HepG2 (cell line): ENCODE results near the gene SLC28A3. TPM values are rescaled to one million over a fixed set of nuclear protein-coding genes. Genes with fewer than 3 reads are reported as not detected.

Source experiments
- ATAC-seq: fragments of 200-7000 bp; cut with Tn5 transposase; 3 replicates; pipeline ENCODE4 v1.9.1; 2020; ENCODE audit warnings: mild to moderate bottlenecking, moderate library complexity
- BruUV-seq: library from RNA; stranded (reverse); fragments of 400-500 nt; replicated peaks from 2 replicates; lab custom pipeline; 2021; lab: Mats Ljungman, UMichigan
- CTCF ChIA-PET: fragments of 300-600 bp; formaldehyde crosslinking; extraction: SDS; loops from one replicate; lab custom pipeline; 2021; ENCODE audit warnings: low total read pairs, inconsistent platforms, low intra/inter-chr PET ratio; lab: Yijun Ruan, JAX
- POLR2A ChIA-PET: fragments of 350-600 bp; sonication (Branson Sonifier 250); formaldehyde crosslinking; loops from one replicate; lab custom pipeline; 2020; ENCODE audit warnings: antibody characterized with exemption, inconsistent platforms; lab: Yijun Ruan, JAX
- DNase-seq: peaks from one replicate; pipeline ENCODE4 v3.0.0-alpha.2; 2015; ENCODE audit warnings: low spot score
- FAIRE-seq: peaks from 3 replicates; lab custom pipeline; 2011; peaks lifted over from hg19 to GRCh38; lab: Jason Lieb, UNC
- H2AFZ ChIP-seq: one replicate; pipeline ENCODE4 v1.6.1; 2011; ENCODE audit warnings: low read length, inconsistent platforms
- H3K27ac ChIP-seq: fragments of 300-600 bp; 3 replicates; pipeline ENCODE4 v1.8.0; 2011; ENCODE audit warnings: mixed run types, mild to moderate bottlenecking, mixed read lengths, low read length, inconsistent platforms; ENCODE audit not compliant: insufficient read depth; ENCODE audit errors: extremely low read length
- H3K27me3 ChIP-seq, 2 experiments: fragments of 200-600 bp in 1 of 2; 2 replicates in 1 of 2; 3 replicates in 1 of 2; pipeline versions ENCODE4 v1.6.0 to v1.8.0; 2011; ENCODE audit warnings: low read length in 2 of 2, mild to moderate bottlenecking in 2 of 2, moderate library complexity in 2 of 2, inconsistent platforms in 1 of 2; ENCODE audit not compliant: insufficient read depth in 2 of 2, control insufficient read depth in 1 of 2
- H3K36me3 ChIP-seq, 2 experiments: fragments of 200-600 bp in 1 of 2; replicated peaks in 1 of 2; 2 replicates in 1 of 2; 3 replicates in 1 of 2; pipeline versions ENCODE4 v1.5.1 to v1.8.0; 2011; ENCODE audit warnings: low read length in 2 of 2, inconsistent platforms in 1 of 2; ENCODE audit not compliant: insufficient read depth in 2 of 2, control insufficient read depth in 1 of 2
- H3K4me1 ChIP-seq: 2 replicates; pipeline ENCODE4 v1.5.1; 2012; ENCODE audit warnings: low read length, inconsistent platforms; ENCODE audit not compliant: insufficient read depth
- H3K4me2 ChIP-seq: 2 replicates; pipeline ENCODE4 v1.6.0; 2011; ENCODE audit warnings: low read depth, low read length, inconsistent platforms
- H3K4me3 ChIP-seq, 3 experiments: fragments of 200-600 bp in 1 of 3; sonication (generic), shearing (Covaris generic) in 1 of 3; replicated peaks in 1 of 3; 2 replicates each; pipeline ENCODE4 v1.5.1; 2011 to 2016; ENCODE audit warnings: low read length in 3 of 3, inconsistent platforms in 2 of 3, low read depth in 2 of 3, mild to moderate bottlenecking in 2 of 3, control low read depth in 1 of 3, mixed read lengths in 1 of 3; ENCODE audit not compliant: insufficient read depth in 1 of 3
- H3K79me2 ChIP-seq: one replicate; pipeline ENCODE4 v1.6.1; 2011; ENCODE audit warnings: low read length, inconsistent platforms; ENCODE audit not compliant: insufficient read depth
- H3K9ac ChIP-seq: 2 replicates; pipeline ENCODE4 v1.6.0; 2011; ENCODE audit warnings: mild to moderate bottlenecking, low read depth, low read length, inconsistent platforms; ENCODE audit not compliant: insufficient read depth
- H3K9me3 ChIP-seq: 2 replicates; pipeline ENCODE4 v1.5.1; 2012; ENCODE audit warnings: mild to moderate bottlenecking, low read length
- H4K20me1 ChIP-seq: 2 replicates; pipeline ENCODE4 v1.6.0; 2011; ENCODE audit warnings: inconsistent platforms, mild to moderate bottlenecking, low read length, moderate library complexity; ENCODE audit not compliant: insufficient read depth
- AGO1 ChIP-seq: fragments of 200-400 bp; formaldehyde crosslinking; IDR thresholded peaks from 2 replicates; pipeline ENCODE4 v1.6.1; 2017; ENCODE audit warnings: mild to moderate bottlenecking, low read depth, low read length, moderate library complexity; ENCODE audit not compliant: poor library complexity, severe bottlenecking
- CHD4 ChIP-seq: fragments of 200-600 bp; sonication (generic); IDR thresholded peaks from 2 replicates; pipeline ENCODE4 v1.7.0; 2017; ENCODE audit warnings: mild to moderate bottlenecking, low read length, borderline replicate concordance
- MTA3 ChIP-seq: sonication (generic); formaldehyde crosslinking; IDR thresholded peaks from 2 replicates; pipeline ENCODE4 v1.4.0; 2020; ENCODE audit warnings: missing genetic modification reagents
- NR2C2 ChIP-seq: sonication (generic); formaldehyde crosslinking; IDR thresholded peaks from 2 replicates; pipeline ENCODE4 v1.4.0; 2020; ENCODE audit warnings: missing genetic modification reagents, mild to moderate bottlenecking, moderate library complexity, borderline replicate concordance
- SIN3A ChIP-seq: IDR thresholded peaks from 2 replicates; pipeline ENCODE4 v1.6.1; 2011; ENCODE audit warnings: low read depth, mild to moderate bottlenecking, control low read depth, low read length, borderline replicate concordance
- ZNF253 ChIP-seq: sonication (generic); formaldehyde crosslinking; IDR thresholded peaks from 2 replicates; pipeline ENCODE4 v1.8.0; 2022; ENCODE audit warnings: mild to moderate bottlenecking, missing genetic modification reagents, borderline replicate concordance
- ZNF543 ChIP-seq: sonication (generic); formaldehyde crosslinking; IDR thresholded peaks from 2 replicates; pipeline ENCODE4 v1.4.0; 2020; ENCODE audit warnings: mild to moderate bottlenecking, missing genetic modification reagents
- ZNF619 ChIP-seq: sonication (generic); formaldehyde crosslinking; IDR thresholded peaks from 2 replicates; pipeline ENCODE4 v1.4.0; 2020; ENCODE audit warnings: mild to moderate bottlenecking, missing genetic modification reagents
- ZNF678 ChIP-seq: sonication (generic); formaldehyde crosslinking; IDR thresholded peaks from 2 replicates; pipeline ENCODE4 v1.4.0; 2020; ENCODE audit warnings: mild to moderate bottlenecking, missing genetic modification reagents
- WGBS: methylation state at CpG from one replicate; pipeline ENCODE4 v1.1.6; 2017; ENCODE audit warnings: low lambda C conversion rate; 5-methylcytosine and 5-hydroxymethylcytosine counted together
- in situ Hi-C: cut with HindIII; loops from 2 replicates; pipeline ENCODE4 v1.10.0; 2017; ENCODE audit warnings: low pct_unique_long_range_greater_than_20kb; ENCODE audit not compliant: extremely low pct_ligation_motif_present
- intact Hi-C: fragments of 100-400 bp; cut with micrococcal nuclease; formaldehyde crosslinking; loops from one replicate; pipeline ENCODE4 v1.10.0; 2022; ENCODE audit not compliant: unreplicated experiment
- polyA plus RNA-seq, 8 experiments: library from polyadenylated mRNA; depleted of rRNA in 3 of 8; stranded (reverse) in 7 of 8; unstranded in 1 of 8; fragments of >200 nt; fragmentation: Illumina TruSeq in 4 of 8; extraction: Trizol in 4 of 8; gene quantifications; 2 replicates each; pipeline versions ENCODE4 v1.2.1 to v1.2.3, GENCODE V29; 2011 to 2016; ENCODE audit warnings: low read depth in 4 of 8, missing spikeins in 1 of 8, mixed read lengths in 1 of 8; ENCODE audit not compliant: insufficient read depth in 1 of 8
- total RNA-seq, 5 experiments: library from RNA; depleted of rRNA; stranded (reverse); fragments of >200 nt; fragmentation: Illumina TruSeq; extraction: Trizol; gene quantifications; 2 replicates each; pipeline ENCODE4 v1.2.3, GENCODE V29; 2016; ENCODE audit warnings: low read depth in 1 of 5
- TF ChIP-seq, protein P1 (sequence below): sonication (generic); formaldehyde crosslinking; conservative IDR thresholded peaks from 2 replicates; pipeline ENCODE4 v1.8.1; 2023; ENCODE audit warnings: missing genetic modification reagents
- TF ChIP-seq, protein P2 (sequence below): sonication (generic); formaldehyde crosslinking; IDR thresholded peaks from 2 replicates; pipeline ENCODE4 v1.4.0; 2020; ENCODE audit warnings: mild to moderate bottlenecking, missing genetic modification reagents
- TF ChIP-seq, protein P3 (sequence below): sonication (generic); formaldehyde crosslinking; IDR thresholded peaks from 2 replicates; pipeline ENCODE4 v1.4.0; 2020; ENCODE audit warnings: missing genetic modification reagents
- TF ChIP-seq, protein P4 (sequence below): sonication (generic); formaldehyde crosslinking; IDR thresholded peaks from 2 replicates; pipeline ENCODE4 v1.4.0; 2020; ENCODE audit warnings: missing genetic modification reagents

Gene SLC28A3
- total and polyA plus RNA-seq, 2 of the 13 experiments (the other 11 are each of a cell fraction or from before 2014, with no cell fraction given): not detected

DNA sequence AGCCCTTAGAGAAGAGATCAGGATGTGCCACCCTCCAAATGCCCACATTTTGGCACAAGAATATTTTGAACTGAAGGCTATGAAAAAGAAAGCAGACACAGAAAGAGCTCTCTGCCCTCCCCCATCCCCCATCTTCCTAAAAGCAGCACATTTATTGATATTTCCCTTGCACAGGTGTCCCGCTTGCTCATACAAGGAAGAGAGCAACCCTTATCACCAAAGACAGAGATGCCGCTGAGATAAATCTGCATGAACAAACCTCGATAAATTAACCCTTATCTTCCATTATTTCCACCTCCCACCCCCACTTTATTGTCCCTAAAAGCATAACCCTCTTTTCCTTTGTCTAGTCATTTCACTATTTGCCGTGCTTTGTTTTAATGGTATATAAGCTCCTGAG lies 1.8 kb downstream of the SLC28A3 start:
- no peak overlapping the region for H3K4me3 ChIP-seq
- DNase-seq (no peak), ATAC-seq (no peak), FAIRE-seq (no peak)
- no peaks in the 10 kb centered on the region for H3K79me2 ChIP-seq
- H3K27me3 ChIP-seq: 0 out of 5 replicates have a peak, but pooled peaks cover 0 to 6% of the 10 kb centered on the region in 2 experiments
- in situ Hi-C loops (no loop called here), intact Hi-C loops (no loop called here)
- TF ChIP-seq AGO1: no peak
- TF ChIP-seq ZNF678 (CRISPR knock-in tag): no peak
- TF ChIP-seq, protein P1, sequence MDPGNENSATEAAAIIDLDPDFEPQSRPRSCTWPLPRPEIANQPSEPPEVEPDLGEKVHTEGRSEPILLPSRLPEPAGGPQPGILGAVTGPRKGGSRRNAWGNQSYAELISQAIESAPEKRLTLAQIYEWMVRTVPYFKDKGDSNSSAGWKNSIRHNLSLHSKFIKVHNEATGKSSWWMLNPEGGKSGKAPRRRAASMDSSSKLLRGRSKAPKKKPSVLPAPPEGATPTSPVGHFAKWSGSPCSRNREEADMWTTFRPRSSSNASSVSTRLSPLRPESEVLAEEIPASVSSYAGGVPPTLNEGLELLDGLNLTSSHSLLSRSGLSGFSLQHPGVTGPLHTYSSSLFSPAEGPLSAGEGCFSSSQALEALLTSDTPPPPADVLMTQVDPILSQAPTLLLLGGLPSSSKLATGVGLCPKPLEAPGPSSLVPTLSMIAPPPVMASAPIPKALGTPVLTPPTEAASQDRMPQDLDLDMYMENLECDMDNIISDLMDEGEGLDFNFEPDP (CRISPR knock-in tag): no peak
- TF ChIP-seq, protein P2, sequence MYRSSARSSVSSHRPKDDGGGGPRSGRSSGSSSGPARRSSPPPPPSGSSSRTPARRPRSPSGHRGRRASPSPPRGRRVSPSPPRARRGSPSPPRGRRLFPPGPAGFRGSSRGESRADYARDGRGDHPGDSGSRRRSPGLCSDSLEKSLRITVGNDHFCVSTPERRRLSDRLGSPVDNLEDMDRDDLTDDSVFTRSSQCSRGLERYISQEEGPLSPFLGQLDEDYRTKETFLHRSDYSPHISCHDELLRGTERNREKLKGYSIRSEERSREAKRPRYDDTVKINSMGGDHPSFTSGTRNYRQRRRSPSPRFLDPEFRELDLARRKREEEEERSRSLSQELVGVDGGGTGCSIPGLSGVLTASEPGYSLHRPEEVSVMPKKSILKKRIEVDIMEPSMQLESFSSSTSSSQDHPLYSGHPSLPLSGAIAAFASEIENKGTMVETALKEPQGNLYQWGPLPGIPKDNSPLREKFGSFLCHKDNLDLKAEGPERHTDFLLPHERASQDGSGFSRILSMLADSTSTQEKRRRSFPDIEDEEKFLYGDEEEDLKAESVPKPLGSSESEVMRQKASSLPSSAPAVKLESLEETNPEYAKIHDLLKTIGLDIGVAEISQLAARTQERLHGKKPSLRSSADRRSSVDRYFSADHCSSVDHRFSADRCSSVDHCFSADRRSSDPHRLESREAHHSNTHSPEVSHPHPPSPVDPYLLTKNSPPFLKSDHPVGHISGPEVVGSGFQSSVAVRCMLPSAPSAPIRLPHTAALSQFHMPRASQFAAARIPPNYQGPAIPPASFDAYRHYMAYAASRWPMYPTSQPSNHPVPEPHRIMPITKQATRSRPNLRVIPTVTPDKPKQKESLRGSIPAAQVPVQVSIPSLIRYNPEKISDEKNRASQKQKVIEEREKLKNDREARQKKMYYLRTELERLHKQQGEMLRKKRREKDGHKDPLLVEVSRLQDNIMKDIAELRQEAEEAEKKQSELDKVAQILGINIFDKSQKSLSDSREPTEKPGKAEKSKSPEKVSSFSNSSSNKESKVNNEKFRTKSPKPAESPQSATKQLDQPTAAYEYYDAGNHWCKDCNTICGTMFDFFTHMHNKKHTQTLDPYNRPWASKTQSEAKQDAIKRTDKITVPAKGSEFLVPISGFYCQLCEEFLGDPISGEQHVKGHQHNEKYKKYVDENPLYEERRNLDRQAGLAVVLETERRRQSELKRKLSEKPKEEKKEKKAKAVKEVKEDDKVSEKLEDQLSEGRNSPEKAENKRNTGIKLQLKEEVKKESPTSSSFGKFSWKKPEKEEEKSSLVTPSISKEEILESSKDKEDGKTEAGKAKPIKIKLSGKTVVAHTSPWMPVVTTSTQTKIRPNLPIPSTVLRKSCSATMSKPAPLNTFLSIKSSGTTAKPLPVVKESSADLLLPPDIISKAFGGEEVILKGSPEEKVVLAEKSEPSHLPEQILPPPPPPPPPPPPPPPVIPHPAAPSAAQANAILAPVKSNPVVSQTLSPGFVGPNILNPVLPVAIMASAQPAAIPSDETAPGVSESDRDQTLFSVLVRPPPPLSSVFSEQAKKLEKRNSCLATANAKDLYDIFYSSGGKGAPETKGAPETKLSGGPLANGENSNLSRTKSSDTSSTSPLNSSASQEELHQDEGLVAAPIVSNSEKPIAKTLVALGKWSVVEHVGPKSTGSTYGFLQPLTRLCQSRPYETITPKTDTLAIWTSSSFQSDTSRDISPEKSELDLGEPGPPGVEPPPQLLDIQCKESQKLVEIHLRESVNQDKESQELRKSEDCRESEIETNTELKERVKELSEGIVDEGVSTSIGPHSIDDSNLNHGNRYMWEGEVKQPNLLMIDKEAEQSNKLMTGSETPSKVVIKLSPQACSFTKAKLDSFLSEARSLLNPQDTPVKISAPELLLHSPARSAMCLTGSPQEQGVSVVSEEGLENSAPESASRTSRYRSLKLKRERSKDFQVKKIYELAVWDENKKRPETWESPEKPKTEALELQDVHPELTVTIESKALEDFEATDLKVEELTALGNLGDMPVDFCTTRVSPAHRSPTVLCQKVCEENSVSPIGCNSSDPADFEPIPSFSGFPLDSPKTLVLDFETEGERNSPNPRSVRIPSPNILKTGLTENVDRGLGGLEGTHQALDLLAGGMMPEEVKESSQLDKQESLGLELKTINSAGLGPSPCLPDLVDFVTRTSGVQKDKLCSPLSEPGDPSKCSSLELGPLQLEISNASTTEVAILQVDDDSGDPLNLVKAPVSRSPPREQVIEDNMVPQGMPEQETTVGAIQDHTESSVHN (CRISPR knock-in tag): no peak
- TF ChIP-seq NR2C2: no peak
- TF ChIP-seq, protein P3, sequence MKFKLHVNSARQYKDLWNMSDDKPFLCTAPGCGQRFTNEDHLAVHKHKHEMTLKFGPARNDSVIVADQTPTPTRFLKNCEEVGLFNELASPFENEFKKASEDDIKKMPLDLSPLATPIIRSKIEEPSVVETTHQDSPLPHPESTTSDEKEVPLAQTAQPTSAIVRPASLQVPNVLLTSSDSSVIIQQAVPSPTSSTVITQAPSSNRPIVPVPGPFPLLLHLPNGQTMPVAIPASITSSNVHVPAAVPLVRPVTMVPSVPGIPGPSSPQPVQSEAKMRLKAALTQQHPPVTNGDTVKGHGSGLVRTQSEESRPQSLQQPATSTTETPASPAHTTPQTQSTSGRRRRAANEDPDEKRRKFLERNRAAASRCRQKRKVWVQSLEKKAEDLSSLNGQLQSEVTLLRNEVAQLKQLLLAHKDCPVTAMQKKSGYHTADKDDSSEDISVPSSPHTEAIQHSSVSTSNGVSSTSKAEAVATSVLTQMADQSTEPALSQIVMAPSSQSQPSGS (CRISPR knock-in tag): no peak
- no peak for TF ChIP-seq SIN3A
- TF ChIP-seq, protein P4, sequence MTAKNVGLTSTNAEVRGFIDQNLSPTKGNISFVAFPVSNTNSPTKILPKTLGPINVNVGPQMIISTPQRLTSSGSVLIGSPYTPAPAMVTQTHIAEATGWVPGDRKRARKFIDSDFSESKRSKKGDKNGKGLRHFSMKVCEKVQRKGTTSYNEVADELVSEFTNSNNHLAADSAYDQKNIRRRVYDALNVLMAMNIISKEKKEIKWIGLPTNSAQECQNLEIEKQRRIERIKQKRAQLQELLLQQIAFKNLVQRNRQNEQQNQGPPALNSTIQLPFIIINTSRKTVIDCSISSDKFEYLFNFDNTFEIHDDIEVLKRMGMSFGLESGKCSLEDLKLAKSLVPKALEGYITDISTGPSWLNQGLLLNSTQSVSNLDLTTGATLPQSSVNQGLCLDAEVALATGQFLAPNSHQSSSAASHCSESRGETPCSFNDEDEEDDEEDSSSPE (CRISPR knock-in tag): no peak
- no peak for TF ChIP-seq CHD4
- no peak for TF ChIP-seq ZNF253 (CRISPR knock-in tag)
- TF ChIP-seq ZNF543: no peak
- no peak for TF ChIP-seq ZNF619 (CRISPR knock-in tag)
- no peak for TF ChIP-seq MTA3 (CRISPR knock-in tag)
- H3K27ac ChIP-seq: no peak overlapping the region
- no peak overlapping the region for H3K9ac ChIP-seq
- ChIA-PET POLR2A (no interaction called here), CTCF (no interaction called here)
- WGBS: 35% methylated on average over 4 of the region's 4 CpGs
- H3K36me3 ChIP-seq: no peaks in the 10 kb centered on the region
- no peak overlapping the region for H2AFZ ChIP-seq
- H4K20me1 ChIP-seq: no peaks in the 10 kb centered on the region
- no peaks in the 10 kb centered on the region for H3K4me1 ChIP-seq
- no peak overlapping the region for H3K4me2 ChIP-seq
- no TSS peak for BruUV-seq
- H3K9me3 ChIP-seq: no peaks in the 10 kb centered on the region
